HepG2 (cell line): ENCODE data around the gene CAMK4. TPM values are rescaled to one million over a fixed set of nuclear protein-coding genes. Genes with fewer than 3 reads are reported as not detected.
"Not testable (repeated sequence)": the region's sequence is repeated elsewhere in the genome, so short reads cannot be mapped to it uniquely, and the experiment has no call there.

Experiments
- ATAC-seq: fragments of 200-7000 bp; cut with Tn5 transposase; 3 replicates; pipeline ENCODE4 v1.9.1; 2020; ENCODE audit warnings: mild to moderate bottlenecking, moderate library complexity
- BruUV-seq: library from RNA; stranded (reverse); fragments of 400-500 nt; replicated peaks from 2 replicates; lab custom pipeline; 2021; lab: Mats Ljungman, UMichigan
- CTCF ChIA-PET: fragments of 300-600 bp; formaldehyde crosslinking; extraction: SDS; loops from one replicate; lab custom pipeline; 2021; ENCODE audit warnings: low total read pairs, inconsistent platforms, low intra/inter-chr PET ratio; lab: Yijun Ruan, JAX
- POLR2A ChIA-PET: fragments of 350-600 bp; sonication (Branson Sonifier 250); formaldehyde crosslinking; loops from one replicate; lab custom pipeline; 2020; ENCODE audit warnings: antibody characterized with exemption, inconsistent platforms; lab: Yijun Ruan, JAX
- DNase-seq: peaks from one replicate; pipeline ENCODE4 v3.0.0-alpha.2; 2015; ENCODE audit warnings: low spot score
- FAIRE-seq: peaks from 3 replicates; lab custom pipeline; 2011; peaks lifted over from hg19 to GRCh38; lab: Jason Lieb, UNC
- H2AFZ ChIP-seq: one replicate; pipeline ENCODE4 v1.6.1; 2011; ENCODE audit warnings: low read length, inconsistent platforms
- H3K27ac ChIP-seq: fragments of 300-600 bp; 3 replicates; pipeline ENCODE4 v1.8.0; 2011; ENCODE audit warnings: mixed run types, mild to moderate bottlenecking, mixed read lengths, low read length, inconsistent platforms; ENCODE audit not compliant: insufficient read depth; ENCODE audit errors: extremely low read length
- H3K27me3 ChIP-seq, 2 experiments: fragments of 200-600 bp in 1 of 2; 2 replicates in 1 of 2; 3 replicates in 1 of 2; pipeline versions ENCODE4 v1.6.0 to v1.8.0; 2011; ENCODE audit warnings: low read length in 2 of 2, mild to moderate bottlenecking in 2 of 2, moderate library complexity in 2 of 2, inconsistent platforms in 1 of 2; ENCODE audit not compliant: insufficient read depth in 2 of 2, control insufficient read depth in 1 of 2
- H3K36me3 ChIP-seq, 2 experiments: fragments of 200-600 bp in 1 of 2; replicated peaks in 1 of 2; 2 replicates in 1 of 2; 3 replicates in 1 of 2; pipeline versions ENCODE4 v1.5.1 to v1.8.0; 2011; ENCODE audit warnings: low read length in 2 of 2, inconsistent platforms in 1 of 2; ENCODE audit not compliant: insufficient read depth in 2 of 2, control insufficient read depth in 1 of 2
- H3K4me1 ChIP-seq: 2 replicates; pipeline ENCODE4 v1.5.1; 2012; ENCODE audit warnings: low read length, inconsistent platforms; ENCODE audit not compliant: insufficient read depth
- H3K4me2 ChIP-seq: 2 replicates; pipeline ENCODE4 v1.6.0; 2011; ENCODE audit warnings: low read depth, low read length, inconsistent platforms
- H3K4me3 ChIP-seq, 3 experiments: fragments of 200-600 bp in 1 of 3; sonication (generic), shearing (Covaris generic) in 1 of 3; replicated peaks in 1 of 3; 2 replicates each; pipeline ENCODE4 v1.5.1; 2011 to 2016; ENCODE audit warnings: low read length in 3 of 3, inconsistent platforms in 2 of 3, low read depth in 2 of 3, mild to moderate bottlenecking in 2 of 3, control low read depth in 1 of 3, mixed read lengths in 1 of 3; ENCODE audit not compliant: insufficient read depth in 1 of 3
- H3K79me2 ChIP-seq: one replicate; pipeline ENCODE4 v1.6.1; 2011; ENCODE audit warnings: low read length, inconsistent platforms; ENCODE audit not compliant: insufficient read depth
- H3K9ac ChIP-seq: 2 replicates; pipeline ENCODE4 v1.6.0; 2011; ENCODE audit warnings: mild to moderate bottlenecking, low read depth, low read length, inconsistent platforms; ENCODE audit not compliant: insufficient read depth
- H3K9me3 ChIP-seq: 2 replicates; pipeline ENCODE4 v1.5.1; 2012; ENCODE audit warnings: mild to moderate bottlenecking, low read length
- H4K20me1 ChIP-seq: 2 replicates; pipeline ENCODE4 v1.6.0; 2011; ENCODE audit warnings: inconsistent platforms, mild to moderate bottlenecking, low read length, moderate library complexity; ENCODE audit not compliant: insufficient read depth
- CEBPB ChIP-seq: IDR thresholded peaks from 2 replicates; pipeline ENCODE4 v1.6.1; 2011; ENCODE audit warnings: low read depth, low read length, improper control_type of control experiment, borderline replicate concordance
- ZHX2 ChIP-seq, 2 experiments: sonication (generic) in 1 of 2; formaldehyde crosslinking in 1 of 2; IDR thresholded peaks; 2 replicates each; pipeline versions ENCODE4 v1.6.1 to v1.9.0; 2014 to 2022; ENCODE audit warnings: antibody characterized with exemption in 1 of 2, borderline replicate concordance in 1 of 2, inconsistent platforms in 1 of 2, low read depth in 1 of 2, missing genetic modification reagents in 1 of 2
- WGBS: methylation state at CpG from one replicate; pipeline ENCODE4 v1.1.6; 2017; ENCODE audit warnings: low lambda C conversion rate; 5-methylcytosine and 5-hydroxymethylcytosine counted together
- in situ Hi-C: cut with HindIII; loops from 2 replicates; pipeline ENCODE4 v1.10.0; 2017; ENCODE audit warnings: low pct_unique_long_range_greater_than_20kb; ENCODE audit not compliant: extremely low pct_ligation_motif_present
- intact Hi-C: fragments of 100-400 bp; cut with micrococcal nuclease; formaldehyde crosslinking; loops from one replicate; pipeline ENCODE4 v1.10.0; 2022; ENCODE audit not compliant: unreplicated experiment
- polyA plus RNA-seq, 8 experiments: library from polyadenylated mRNA; depleted of rRNA in 3 of 8; stranded (reverse) in 7 of 8; unstranded in 1 of 8; fragments of >200 nt; fragmentation: Illumina TruSeq in 4 of 8; extraction: Trizol in 4 of 8; gene quantifications; 2 replicates each; pipeline versions ENCODE4 v1.2.1 to v1.2.3, GENCODE V29; 2011 to 2016; ENCODE audit warnings: low read depth in 4 of 8, missing spikeins in 1 of 8, mixed read lengths in 1 of 8; ENCODE audit not compliant: insufficient read depth in 1 of 8
- total RNA-seq, 5 experiments: library from RNA; depleted of rRNA; stranded (reverse); fragments of >200 nt; fragmentation: Illumina TruSeq; extraction: Trizol; gene quantifications; 2 replicates each; pipeline ENCODE4 v1.2.3, GENCODE V29; 2016; ENCODE audit warnings: low read depth in 1 of 5

Gene CAMK4
- total and polyA plus RNA-seq, 2 of the 13 experiments (the other 11 are each of a cell fraction or from before 2014, with no cell fraction given): not detected

GRCh38 chr5:111353035-111353434 lies 128.9 kb downstream of the CAMK4 start (continued):
- TF ChIP-seq ZHX2 (IDR thresholded peaks at IDR 0.05; ENCODE audit: low read depth) (no peak), ZHX2 (CRISPR knock-in tag; IDR thresholded peaks at IDR 0.05; ENCODE audit: borderline replicate concordance) (no peak), CEBPB (peak; percentile 36; the same call in 1 of the 2 replicates)

GRCh38 chr5:111358726-111359125 lies 134.5 kb downstream of the CAMK4 start:
- WGBS: 0% methylated on average over 1 of the region's 1 CpG
- intact Hi-C loops: loop anchor here (1.0 kb wide), 1 partner anchor 38 kb away; no protein-coding TSS in a partner anchor
- DNase-seq, H3K4me2 ChIP-seq, ATAC-seq, POLR2A ChIA-PET, BruUV-seq, in situ Hi-C loops, H3K9ac ChIP-seq, H3K27me3 ChIP-seq, H3K9me3 ChIP-seq, FAIRE-seq, H3K4me3 ChIP-seq, H3K36me3 ChIP-seq, H4K20me1 ChIP-seq, CTCF ChIA-PET, H3K4me1 ChIP-seq, H2AFZ ChIP-seq, H3K27ac ChIP-seq, H3K79me2 ChIP-seq: not testable (repeated sequence)
